Gastroesophageal sphincter (tissue), 4 donors: Measurements from ENCODE around the gene NECTIN1. TPM values are rescaled to one million over a fixed set of nuclear protein-coding genes. Genes with fewer than 3 reads are reported as not detected.

ENCODE experiments used
- ATAC-seq: fragments of 150-250 bp; one replicate; pipeline ENCODE4 v1.9.1; 2016; ENCODE audit warnings: mild to moderate bottlenecking, moderate library complexity
- H3K27ac ChIP-seq, 4 donors: fragments of 200-600 bp; sonication (generic) in 3 of 4; 1 replicate in 3 of 4; 2 replicates in 1 of 4; pipeline ENCODE4 v1.5.1; 2016 to 2019
- H3K27me3 ChIP-seq: fragments of 200-600 bp; sonication (generic); one replicate; pipeline ENCODE4 v1.5.1; 2019
- H3K36me3 ChIP-seq, 2 donors: fragments of 200-600 bp; sonication (generic); one replicate each; pipeline ENCODE4 v1.5.1; 2019; ENCODE audit warnings: control low read depth in 1 of 2
- H3K4me1 ChIP-seq, 3 donors: fragments of 200-600 bp; sonication (generic); 1 replicate in 2 of 3; 2 replicates in 1 of 3; pipeline ENCODE4 v1.5.1; 2016 to 2019; ENCODE audit warnings: control low read depth in 2 of 3
- H3K4me3 ChIP-seq, 2 donors: fragments of 200-600 bp; sonication (generic); one replicate each; pipeline ENCODE4 v1.5.1; 2019; ENCODE audit warnings: mild to moderate bottlenecking in 1 of 2, moderate library complexity in 1 of 2
- H3K9me3 ChIP-seq, 3 donors: fragments of 200-600 bp; sonication (generic); one replicate each; pipeline ENCODE4 v1.5.1; 2017 to 2019; ENCODE audit warnings: control low read depth in 2 of 3
- CTCF ChIP-seq, 4 experiments: fragments of 200-600 bp in 2 of 4; fragments of 450-650 bp in 2 of 4; sonication (generic) in 1 of 4; IDR thresholded peaks; one replicate each; pipeline ENCODE4 v1.5.1; 2017 to 2019; ENCODE audit warnings: antibody characterized with exemption in 4 of 4, mild to moderate bottlenecking in 2 of 4, moderate library complexity in 2 of 4
- EP300 ChIP-seq: sonication (generic); formaldehyde crosslinking; IDR thresholded peaks from one replicate; pipeline ENCODE4 v1.6.1; 2017; ENCODE audit warnings: antibody characterized with exemption, mild to moderate bottlenecking
- POLR2A ChIP-seq, 2 donors: fragments of 450-650 bp; IDR thresholded peaks; one replicate each; pipeline ENCODE4 v1.6.1; 2017; ENCODE audit warnings: antibody characterized with exemption in 2 of 2, mild to moderate bottlenecking in 2 of 2, moderate library complexity in 1 of 2
- POLR2AphosphoS5 ChIP-seq: sonication (generic); formaldehyde crosslinking; IDR thresholded peaks from one replicate; pipeline ENCODE4 v1.6.1; 2017; ENCODE audit warnings: antibody characterized with exemption
- WGBS, 2 donors: methylation state at CpG; one replicate each; pipeline ENCODE4 v1.1.5; 2018; ENCODE audit warnings: low coverage in 1 of 2; 5-methylcytosine and 5-hydroxymethylcytosine counted together
- total RNA-seq, 4 donors: library from RNA; depleted of rRNA; stranded (reverse); fragments of >200 nt; gene quantifications; one replicate each; pipeline ENCODE4 v1.1.0, GENCODE V29; 2016

Gene NECTIN1
- total RNA-seq, 4 donors from 2014 or later = 2.6 to 7.1 (median 4.3) TPM

- 90% methylated on average over 2 of the region's 17 CpGs; no CpG with 5 or more reads in 1 of the 2 donors for WGBS, 2 donors
- peak; percentile 86 for ATAC-seq
Observed at GRCh38 chr11:119666463-119667131, 62.4 kb downstream of the NECTIN1 start.

GRCh38 chr11:119666061-119666460 lies 62.9 kb downstream of the NECTIN1 start:
- Histone ChIP-seq H3K9me3 (no peaks in the 10 kb centered on the region), H3K4me3 (no peak overlapping the region), H3K27me3 (peaks cover 4% of the 10 kb centered on the region), H3K27ac (no peak overlapping the region), H3K4me1 (peaks cover 0 to 13% (median 2%) of the 10 kb centered on the region in 3 donors), H3K36me3 (peaks cover 0 to 15% of the 10 kb centered on the region in 2 donors)
- WGBS, 2 donors = 67 to 81% methylated on average over 5 to 7 of the region's 10 CpGs
- TF ChIP-seq EP300 = no peak
- TF ChIP-seq POLR2A (IDR thresholded peaks at IDR 0.05) = no peak
- TF ChIP-seq CTCF (IDR thresholded peaks at IDR 0.05) = no peak
- no peak for TF ChIP-seq POLR2AphosphoS5
- no peak for ATAC-seq

More at GRCh38 chr11:119666463-119667131, 62.4 kb downstream of the NECTIN1 start:
- peaks cover 0 to 15% of the 10 kb centered on the region in 2 donors for H3K36me3 ChIP-seq
- TF ChIP-seq EP300 = no peak
- peak in 3 of 4 experiments; percentile 92 to 99 (median 93) for TF ChIP-seq CTCF (IDR thresholded peaks at IDR 0.05)
- H3K27me3 ChIP-seq = peaks cover 4% of the 10 kb centered on the region
- H3K4me1 ChIP-seq = peaks cover 0 to 18% (median 7%) of the 10 kb centered on the region in 3 donors
- no peak overlapping the region for H3K4me3 ChIP-seq
- no peaks in the 10 kb centered on the region for H3K9me3 ChIP-seq
- no peak overlapping the region for H3K27ac ChIP-seq

GRCh38 chr11:119664701-119665420 lies 64.1 kb downstream of the NECTIN1 start:
- peaks cover 0 to 9% (median 0%) of the 10 kb centered on the region in 3 donors for H3K4me1 ChIP-seq
- no peaks in the 10 kb centered on the region for H3K9me3 ChIP-seq
- 73 to 92% methylated on average over 3 to 14 of the region's 44 CpGs for WGBS, 2 donors
- no peak overlapping the region for H3K4me3 ChIP-seq
- H3K27ac ChIP-seq = no peak overlapping the region
- no peak for ATAC-seq
- TF ChIP-seq CTCF (IDR thresholded peaks at IDR 0.05) (no peak), POLR2AphosphoS5 (no peak), POLR2A (IDR thresholded peaks at IDR 0.05) (no peak), EP300 (no peak)
- peaks cover 4% of the 10 kb centered on the region for H3K27me3 ChIP-seq
- peaks cover 0 to 15% of the 10 kb centered on the region in 2 donors for H3K36me3 ChIP-seq

GRCh38 chr11:119664063-119664572 lies 64.9 kb downstream of the NECTIN1 start:
- H3K4me1 ChIP-seq = peaks cover 0 to 9% (median 0%) of the 10 kb centered on the region in 3 donors
- ATAC-seq = no peak
- H3K9me3 ChIP-seq = no peaks in the 10 kb centered on the region
- no peak overlapping the region for H3K4me3 ChIP-seq
- peaks cover 0 to 15% of the 10 kb centered on the region in 2 donors for H3K36me3 ChIP-seq
- peaks cover 4% of the 10 kb centered on the region for H3K27me3 ChIP-seq
- TF ChIP-seq CTCF (IDR thresholded peaks at IDR 0.05) (no peak), POLR2AphosphoS5 (no peak)
- WGBS, 2 donors = 80 to 93% methylated on average over 1 to 3 of the region's 9 CpGs
- no peak overlapping the region for H3K27ac ChIP-seq
